HG02678 (cell line): ENCODE data around the gene CHAF1A.

ENCODE experiments used
- ATAC-seq: cut with Tn5 transposase; IDR thresholded peaks from one replicate; pipeline ENCODE4 v1.9.1; 2021; ENCODE audit warnings: mild to moderate bottlenecking, moderate library complexity; ENCODE audit not compliant: unreplicated experiment

The CHAF1A gene

GRCh38 chr19:4403005-4403761, 743 bp downstream of the CHAF1A start:
- no peak for ATAC-seq

DNA sequence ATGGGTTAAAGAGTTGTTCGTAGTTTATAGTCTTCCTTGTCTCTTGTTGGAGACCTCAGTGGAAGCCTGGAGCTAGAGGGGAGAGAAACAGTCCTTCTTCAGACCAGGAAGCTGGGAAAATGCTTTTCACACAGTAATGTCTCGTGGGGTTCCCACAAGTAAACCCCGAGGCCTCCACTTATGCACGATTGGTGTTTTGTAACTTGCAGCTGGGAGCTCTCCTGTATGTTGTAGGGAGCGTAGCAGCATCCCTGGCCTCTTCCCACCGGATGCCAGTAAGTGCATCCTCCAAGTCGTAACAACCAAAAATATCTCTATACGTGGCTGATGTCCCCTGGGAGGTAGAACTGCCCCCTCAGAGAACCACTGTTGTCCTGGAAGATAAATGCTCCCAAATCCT, 3.5 kb downstream of the CHAF1A start:
- no peak for ATAC-seq

GRCh38 chr19:4406626-4407025, 4.2 kb downstream of the CHAF1A start:
- ATAC-seq = no peak

DNA sequence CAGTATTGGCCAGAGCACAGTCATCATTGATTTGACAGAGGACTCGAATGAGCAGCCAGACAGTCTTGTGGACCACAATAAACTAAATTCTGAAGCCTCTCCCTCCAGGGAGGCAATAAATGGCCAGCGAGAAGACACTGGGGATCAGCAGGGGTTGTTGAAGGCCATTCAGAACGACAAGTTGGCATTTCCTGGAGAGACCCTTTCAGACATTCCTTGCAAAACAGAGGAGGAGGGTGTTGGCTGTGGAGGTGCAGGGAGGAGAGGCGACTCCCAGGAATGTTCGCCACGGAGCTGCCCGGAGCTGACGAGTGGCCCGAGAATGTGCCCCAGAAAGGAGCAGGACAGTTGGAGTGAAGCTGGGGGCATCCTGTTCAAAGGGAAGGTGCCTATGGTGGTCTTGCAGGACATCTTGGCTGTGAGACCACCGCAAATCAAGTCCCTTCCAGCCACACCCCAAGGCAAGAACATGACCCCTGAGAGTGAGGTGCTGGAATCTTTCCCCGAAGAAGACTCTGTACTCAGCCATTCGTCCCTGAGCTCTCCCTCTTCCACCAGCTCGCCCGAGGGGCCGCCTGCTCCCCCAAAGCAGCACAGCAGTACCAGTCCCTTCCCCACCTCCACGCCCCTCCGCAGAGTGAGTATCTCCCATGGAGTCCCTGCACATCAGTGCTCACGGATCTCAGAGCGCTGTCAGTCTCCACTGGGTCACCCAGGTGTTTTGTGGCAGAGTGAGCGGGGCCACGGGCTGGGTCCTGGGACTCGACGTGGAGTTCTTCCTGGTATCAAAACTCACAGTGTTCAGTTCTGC, 6.9 kb downstream of the CHAF1A start:
- no peak for ATAC-seq

GRCh38 chr19:4413588-4413987, 11.1 kb downstream of the CHAF1A start:
- ATAC-seq = no peak

DNA sequence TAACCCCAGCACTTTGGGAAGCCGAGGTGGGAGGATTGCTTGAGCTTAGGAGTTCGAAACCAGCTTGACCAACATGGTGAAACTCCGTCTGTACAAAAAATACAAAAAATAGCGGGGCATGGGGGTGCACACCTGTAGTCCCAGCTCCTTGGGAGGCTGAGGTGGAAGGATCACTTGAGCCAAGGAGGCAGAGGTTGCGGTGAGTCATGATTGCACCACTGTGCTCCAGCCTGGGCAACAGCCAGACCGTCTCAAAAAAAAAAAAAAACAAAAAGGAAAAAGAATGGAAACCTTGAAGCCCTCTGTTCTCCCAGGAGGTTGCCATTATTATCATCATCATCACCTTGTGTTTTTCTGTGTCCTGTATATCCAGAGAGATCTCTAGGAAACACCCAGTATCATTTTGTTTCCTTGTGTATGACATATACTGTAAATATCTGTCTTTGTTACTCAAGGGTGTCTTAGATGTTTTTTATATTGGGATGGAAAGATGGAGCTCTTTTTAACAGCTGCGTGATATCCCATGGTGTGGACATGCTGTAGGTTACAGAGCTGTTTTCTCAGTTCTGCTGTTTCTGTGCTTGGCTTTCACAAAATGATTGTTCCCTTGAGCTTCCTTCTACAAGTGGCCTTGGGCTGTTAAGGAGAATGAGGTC, 11.8 kb downstream of the CHAF1A start:
- no peak for ATAC-seq

DNA sequence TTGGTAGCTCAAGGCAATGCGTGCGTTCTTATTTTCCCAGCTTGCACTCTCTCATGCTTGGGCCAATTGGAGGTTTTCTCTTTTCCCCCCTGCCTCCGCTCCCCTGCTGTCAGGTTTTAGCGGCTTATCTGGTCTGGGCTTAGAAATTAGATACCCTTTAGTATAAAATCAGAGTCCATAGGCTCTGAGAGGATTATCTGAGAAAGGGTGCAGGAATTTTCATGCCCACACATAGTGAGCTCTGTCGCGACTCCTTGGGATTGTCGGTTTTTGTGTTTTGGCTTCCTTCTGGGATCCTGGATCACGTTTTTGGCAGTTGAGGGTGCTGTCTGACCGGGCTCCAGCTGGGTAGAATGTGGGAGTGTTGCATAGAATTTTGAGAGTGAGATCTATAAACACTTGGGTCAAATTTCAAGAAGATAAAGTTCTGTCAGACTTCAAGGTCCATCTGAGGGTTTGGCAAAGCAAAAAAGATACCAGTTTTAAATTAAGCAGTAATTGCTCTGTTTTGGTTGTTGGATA, 12.4 kb downstream of the CHAF1A start:
- ATAC-seq = no peak

DNA sequence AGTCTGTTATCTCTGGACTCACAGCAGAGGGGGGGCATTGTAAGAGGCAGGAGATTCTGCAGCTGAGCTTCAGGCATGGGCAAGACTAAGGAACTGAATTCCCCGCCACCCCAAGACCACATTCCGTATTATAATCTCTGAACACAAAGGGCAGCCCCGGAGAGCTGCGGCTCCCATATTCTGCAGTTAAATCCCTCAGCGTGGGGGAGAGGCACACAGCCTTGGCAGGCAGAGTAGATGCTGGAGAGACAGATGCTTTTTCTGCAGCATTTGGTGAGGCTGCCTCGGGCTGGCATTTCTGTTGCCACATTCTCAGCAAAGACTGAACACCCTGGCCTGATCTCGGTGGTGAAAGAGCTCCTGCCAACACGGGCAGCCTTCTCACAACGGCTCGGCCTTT, 12.9 kb downstream of the CHAF1A start:
- no peak for ATAC-seq

DNA sequence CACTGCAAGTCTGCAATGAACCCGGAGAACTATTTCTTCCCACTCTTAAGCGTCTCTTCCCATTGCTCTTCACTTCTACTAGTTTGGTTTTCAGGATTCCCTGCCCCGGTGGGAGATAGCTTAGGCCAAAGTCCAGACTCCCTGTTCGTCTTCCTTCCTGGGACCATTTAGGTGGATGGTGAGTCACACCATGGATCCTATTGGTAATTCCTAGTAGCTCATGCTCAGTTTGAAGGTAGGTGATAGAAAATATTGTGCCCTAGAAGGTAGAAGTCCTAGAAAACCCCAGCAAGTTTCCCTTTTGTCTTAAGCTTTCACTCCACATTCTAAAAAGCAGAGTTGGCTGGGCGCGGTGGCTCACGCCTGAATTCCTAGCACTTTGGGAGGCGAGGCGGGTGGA, 13.8 kb downstream of the CHAF1A start:
- ATAC-seq = no peak

- ATAC-seq = no peak
Observed at GRCh38 chr19:4423416-4424126, 21.1 kb downstream of the CHAF1A start.

- no peak for ATAC-seq
Observed at GRCh38 chr19:4425537-4425936, 23.1 kb downstream of the CHAF1A start.

GRCh38 chr19:4428326-4428975, 26.0 kb downstream of the CHAF1A start:
- ATAC-seq = no peak

DNA sequence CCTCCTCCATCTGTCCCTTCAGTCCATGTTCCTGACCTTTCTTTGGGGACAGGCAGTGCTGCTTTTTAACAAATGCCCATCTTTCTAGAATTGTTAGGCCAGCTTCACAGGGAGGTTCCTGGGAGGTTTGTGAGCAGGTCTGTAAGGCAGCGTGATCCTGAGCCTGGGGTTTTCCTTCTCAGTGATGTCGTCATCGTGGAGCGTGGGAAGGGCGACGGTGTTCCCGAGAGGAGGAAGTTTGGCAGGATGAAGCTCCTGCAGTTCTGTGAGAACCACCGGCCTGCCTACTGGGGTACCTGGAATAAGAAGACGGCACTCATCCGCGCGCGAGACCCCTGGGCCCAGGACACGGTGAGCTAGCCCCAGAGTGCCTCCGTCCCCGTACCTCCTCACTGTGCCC, 26.8 kb downstream of the CHAF1A start:
- ATAC-seq = no peak

DNA sequence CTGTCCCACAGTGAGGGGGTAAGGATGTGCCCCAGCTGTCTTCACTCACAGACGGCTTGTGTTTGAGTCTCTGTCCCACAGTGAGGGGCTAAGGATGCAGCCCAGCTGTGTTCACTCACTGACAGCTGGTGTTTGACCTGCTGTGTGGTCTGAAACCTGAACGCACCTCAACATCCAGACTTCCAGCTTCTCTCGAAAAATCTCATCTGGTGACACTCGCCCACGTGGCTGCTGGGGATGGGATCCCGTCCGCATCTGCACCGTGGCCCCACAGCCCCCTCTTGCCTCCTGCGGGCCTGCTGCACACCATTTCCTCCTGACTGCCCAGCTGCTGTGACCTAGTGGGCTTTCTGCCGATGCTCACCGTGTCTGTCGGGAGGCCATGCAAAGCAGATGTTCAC, 27.3 kb downstream of the CHAF1A start:
- no peak for ATAC-seq

- no peak for ATAC-seq
Observed at GRCh38 chr19:4430760-4431159, 28.3 kb downstream of the CHAF1A start.

GRCh38 chr19:4431296-4431695, 28.9 kb downstream of the CHAF1A start:
- ATAC-seq = no peak

DNA sequence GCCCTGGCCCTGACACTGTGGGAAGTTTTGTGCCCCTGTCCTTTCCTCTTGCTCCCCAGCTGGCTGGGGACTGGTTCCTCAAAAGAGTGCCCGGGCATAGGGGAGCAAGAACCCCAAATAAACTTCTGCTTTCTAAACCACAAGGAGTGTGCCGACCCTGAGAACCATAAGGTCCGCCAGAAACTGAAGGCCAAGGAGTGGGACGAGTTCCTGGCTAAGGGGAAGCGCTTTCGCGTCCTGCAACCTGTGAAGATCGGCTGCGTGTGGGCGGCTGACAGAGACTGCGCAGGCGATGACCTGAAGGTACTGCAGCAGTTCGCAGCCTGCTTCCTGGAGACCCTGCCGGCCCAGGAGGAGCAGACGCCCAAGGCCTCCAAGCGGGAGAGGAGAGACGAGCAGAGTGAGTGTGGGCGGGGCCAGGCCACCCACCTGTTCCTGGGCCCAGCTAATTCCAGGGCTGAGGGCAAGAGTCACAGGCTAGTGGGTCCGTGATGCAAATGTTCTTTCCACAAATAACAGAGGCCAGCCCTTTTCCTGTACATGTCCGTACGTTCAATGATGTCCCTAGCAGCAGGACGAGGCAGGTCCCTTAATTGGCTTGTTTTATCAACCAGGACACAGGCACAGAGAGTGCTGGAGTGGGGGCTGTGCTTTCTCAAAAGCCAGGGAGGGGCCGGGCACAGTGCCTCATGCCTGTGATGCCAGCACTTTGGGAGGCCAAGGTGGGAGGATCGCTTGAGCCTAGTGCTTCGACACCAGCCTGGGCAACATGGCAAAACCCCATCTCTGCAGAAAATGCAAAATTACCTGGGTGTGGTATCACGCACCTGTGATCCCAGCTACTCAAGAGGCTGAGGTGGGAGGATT, 29.6 kb downstream of the CHAF1A start:
- ATAC-seq = no peak

DNA sequence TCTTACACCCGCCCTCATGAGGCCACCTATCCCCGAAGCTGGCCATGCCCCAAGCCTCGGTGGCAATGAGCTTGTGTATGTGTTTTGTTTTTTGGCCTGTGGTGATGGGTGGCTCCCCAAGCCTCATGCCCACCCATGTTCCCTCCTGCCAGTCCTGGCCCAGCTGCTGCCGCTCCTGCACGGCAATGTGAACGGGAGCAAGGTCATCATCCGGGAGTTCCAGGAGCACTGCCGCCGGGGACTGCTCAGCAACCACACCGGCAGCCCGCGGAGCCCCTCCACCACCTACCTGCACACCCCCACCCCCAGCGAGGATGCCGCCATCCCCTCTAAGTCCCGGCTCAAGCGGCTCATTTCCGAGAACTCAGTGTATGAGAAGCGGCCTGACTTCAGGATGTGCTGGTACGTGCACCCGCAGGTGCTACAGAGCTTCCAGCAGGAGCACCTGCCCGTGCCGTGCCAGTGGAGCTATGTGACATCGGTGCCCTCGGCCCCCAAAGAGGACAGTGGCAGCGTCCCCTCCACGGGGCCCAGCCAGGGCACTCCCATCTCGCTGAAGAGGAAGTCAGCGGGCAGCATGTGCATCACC, 30.6 kb downstream of the CHAF1A start:
- ATAC-seq = no peak

DNA sequence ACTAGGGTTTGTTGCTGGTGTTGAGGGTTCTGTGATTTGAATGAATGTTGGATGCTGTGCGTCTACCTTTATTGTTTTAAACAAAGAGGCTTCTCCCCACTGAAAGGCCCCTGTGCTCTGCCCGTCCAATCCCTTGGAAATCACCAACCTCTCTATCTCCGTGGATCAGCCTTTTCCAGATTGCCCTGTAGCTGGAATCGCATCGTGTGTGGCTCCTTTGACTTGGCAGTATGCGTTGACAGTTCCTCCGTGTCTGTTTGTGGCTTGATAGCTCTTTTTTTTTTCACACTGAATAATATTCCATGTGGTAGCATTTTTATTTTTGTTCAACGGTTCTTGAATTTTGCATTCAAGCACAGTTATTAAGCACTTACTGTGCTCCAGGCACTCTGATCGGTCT, 32.0 kb downstream of the CHAF1A start:
- no peak for ATAC-seq
